ENCODE measurements around the gene PRDX4.
"Not testable (repeated sequence)": the region's sequence is repeated elsewhere in the genome, so short reads cannot be mapped to it uniquely, and the experiment has no call there.

The PRDX4 gene

DNA sequence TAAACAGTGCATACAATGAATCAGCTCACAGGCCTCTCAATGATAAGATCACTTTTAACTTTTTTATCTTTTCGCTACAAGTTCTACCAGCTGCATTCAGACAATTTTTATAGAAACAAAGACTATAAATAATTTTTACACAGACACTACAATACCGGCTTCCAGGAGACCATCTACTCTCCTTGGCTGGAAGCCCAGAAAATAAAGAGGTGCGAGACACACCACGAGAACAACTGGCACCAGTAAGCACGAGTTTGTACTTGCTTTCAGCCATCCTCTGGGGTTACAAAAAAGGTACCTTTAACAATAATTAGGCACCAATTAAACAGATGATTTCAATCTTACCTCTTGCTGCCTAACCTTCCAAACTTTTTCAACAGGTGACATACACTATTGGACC is 11.2 kb upstream of the PRDX4 start:
- Histone ChIP-seq H3K4me3 (no peak overlapping the region), H3K36me3 (no peaks in the 10 kb centered on the region), H3K4me1 (no peaks in the 10 kb centered on the region), H3K27me3 (no peaks in the 10 kb centered on the region), H3K9me3 (no peaks in the 10 kb centered on the region), H3K27ac (no peak overlapping the region)
- intact Hi-C loops (cut with DNase I; ENCODE audit: low total_unique reads): no loop called here
- TF ChIP-seq, protein P1, sequence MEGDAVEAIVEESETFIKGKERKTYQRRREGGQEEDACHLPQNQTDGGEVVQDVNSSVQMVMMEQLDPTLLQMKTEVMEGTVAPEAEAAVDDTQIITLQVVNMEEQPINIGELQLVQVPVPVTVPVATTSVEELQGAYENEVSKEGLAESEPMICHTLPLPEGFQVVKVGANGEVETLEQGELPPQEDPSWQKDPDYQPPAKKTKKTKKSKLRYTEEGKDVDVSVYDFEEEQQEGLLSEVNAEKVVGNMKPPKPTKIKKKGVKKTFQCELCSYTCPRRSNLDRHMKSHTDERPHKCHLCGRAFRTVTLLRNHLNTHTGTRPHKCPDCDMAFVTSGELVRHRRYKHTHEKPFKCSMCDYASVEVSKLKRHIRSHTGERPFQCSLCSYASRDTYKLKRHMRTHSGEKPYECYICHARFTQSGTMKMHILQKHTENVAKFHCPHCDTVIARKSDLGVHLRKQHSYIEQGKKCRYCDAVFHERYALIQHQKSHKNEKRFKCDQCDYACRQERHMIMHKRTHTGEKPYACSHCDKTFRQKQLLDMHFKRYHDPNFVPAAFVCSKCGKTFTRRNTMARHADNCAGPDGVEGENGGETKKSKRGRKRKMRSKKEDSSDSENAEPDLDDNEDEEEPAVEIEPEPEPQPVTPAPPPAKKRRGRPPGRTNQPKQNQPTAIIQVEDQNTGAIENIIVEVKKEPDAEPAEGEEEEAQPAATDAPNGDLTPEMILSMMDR (IDR thresholded peaks at IDR 0.05): no peak
- no peak for DNase-seq

DNA sequence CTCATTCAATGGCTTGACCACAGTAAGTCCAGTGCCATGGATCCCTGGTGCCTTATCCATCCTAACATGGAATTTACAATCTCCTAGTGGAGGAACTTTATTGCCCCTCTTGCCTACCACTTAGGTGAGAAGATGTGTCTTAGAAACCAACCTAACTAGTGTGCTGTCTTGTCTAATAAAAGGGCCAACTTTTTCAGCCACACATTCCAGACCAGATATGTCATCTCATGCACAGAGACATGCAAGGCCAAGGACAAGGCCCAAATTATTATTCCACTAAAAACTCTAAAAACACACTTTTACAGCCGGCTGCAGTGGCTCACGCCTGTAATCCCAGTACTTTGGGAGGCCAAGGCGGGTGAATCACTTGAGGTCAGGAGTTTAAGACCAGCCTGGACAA is 10.6 kb upstream of the PRDX4 start:
- H3K9me3 ChIP-seq: no peaks in the 10 kb centered on the region
- H3K4me3 ChIP-seq: no peak overlapping the region
- TF ChIP-seq, protein P1 (IDR thresholded peaks at IDR 0.05): no peak
- H3K27ac ChIP-seq: no peak overlapping the region
- H3K4me1 ChIP-seq: no peaks in the 10 kb centered on the region
- DNase-seq: no peak
- no peaks in the 10 kb centered on the region for H3K27me3 ChIP-seq
- intact Hi-C loops (cut with DNase I; ENCODE audit: low total_unique reads): no loop called here
- no peaks in the 10 kb centered on the region for H3K36me3 ChIP-seq

DNA sequence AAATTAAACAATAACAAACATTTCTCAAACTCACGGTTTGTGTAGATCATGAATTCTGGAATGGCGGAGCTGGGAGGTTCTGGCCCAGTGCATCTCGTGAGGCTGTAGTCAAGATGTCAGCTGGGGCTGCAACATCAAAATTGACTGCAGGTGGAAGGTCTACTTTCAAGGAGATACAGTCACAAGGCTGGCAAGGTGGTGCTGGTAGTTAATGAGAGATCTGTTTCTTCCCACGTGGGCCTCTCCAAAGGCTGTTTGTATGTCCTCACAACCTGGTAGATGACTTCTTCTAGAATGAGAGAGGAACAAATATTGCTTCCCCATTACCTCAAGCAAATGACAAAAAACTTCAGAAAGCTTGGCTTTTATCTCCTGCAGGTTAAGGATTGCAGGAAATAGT is 8.0 kb upstream of the PRDX4 start:
- Histone ChIP-seq H3K36me3 (no peaks in the 10 kb centered on the region), H3K27me3 (no peaks in the 10 kb centered on the region), H3K27ac (no peak overlapping the region), H3K4me3 (no peak overlapping the region), H3K9me3 (no peaks in the 10 kb centered on the region), H3K4me1 (no peaks in the 10 kb centered on the region)
- intact Hi-C loops (cut with DNase I; ENCODE audit: low total_unique reads): no loop called here
- no peak for DNase-seq
- TF ChIP-seq, protein P1 (IDR thresholded peaks at IDR 0.05): no peak

DNA sequence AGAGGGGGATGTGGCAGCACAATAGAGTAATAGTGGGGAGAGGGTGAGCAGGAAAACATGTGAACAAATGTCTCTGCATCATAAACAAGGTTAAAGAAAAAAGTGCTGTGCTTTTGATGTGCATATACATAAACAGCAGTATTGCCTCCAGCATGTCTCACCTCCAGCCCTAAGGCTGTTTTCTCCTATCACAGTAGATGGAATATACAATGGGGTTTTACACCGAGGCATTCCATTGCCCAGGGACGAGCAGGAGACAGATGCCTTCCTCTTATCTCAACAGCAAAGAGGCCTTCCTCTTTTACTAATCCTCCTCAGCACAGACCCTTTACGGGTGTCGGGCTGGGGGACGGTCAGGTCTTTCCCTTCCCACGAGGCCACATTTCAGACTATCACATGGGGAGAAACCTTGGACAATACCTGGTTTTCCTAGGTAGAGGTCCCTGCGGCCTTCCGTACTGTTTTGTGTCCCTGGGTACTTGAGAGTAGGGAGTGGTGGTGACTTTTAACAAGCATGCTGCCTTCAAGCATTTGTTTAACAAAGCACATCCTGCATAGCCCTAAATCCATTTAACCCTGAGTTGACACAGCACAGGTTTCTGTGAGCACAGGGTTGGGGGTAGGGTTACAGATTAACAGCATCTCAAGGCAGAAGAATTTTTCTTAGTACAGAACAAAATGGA is 7.1 kb upstream of the PRDX4 start:
- H3K4me3 ChIP-seq; intact Hi-C loops (cut with DNase I; ENCODE audit: low total_unique reads); H3K27me3 ChIP-seq; H3K9me3 ChIP-seq; H3K36me3 ChIP-seq; DNase-seq; H3K27ac ChIP-seq; H3K4me1 ChIP-seq: not testable (repeated sequence)

DNA sequence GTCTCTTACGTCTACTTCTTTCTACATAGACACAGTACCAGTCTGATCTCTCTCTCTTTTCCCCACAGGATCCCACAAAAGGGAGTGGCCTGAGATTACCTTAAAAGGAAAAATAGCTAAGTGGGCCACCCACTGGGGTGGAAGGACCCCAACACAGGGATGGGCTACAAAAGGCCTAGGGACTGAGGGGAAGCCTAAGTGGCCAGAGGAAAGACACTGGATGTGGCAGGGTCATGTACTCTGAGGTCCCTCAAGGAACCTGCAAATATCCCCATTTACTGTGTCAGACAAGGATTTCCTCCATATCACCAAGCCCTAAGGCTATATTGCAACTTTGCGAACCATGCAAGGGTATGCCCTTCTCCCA is 6.5 kb upstream of the PRDX4 start:
- intact Hi-C loops (cut with DNase I; ENCODE audit: low total_unique reads): no loop called here
- no peak overlapping the region for H3K27ac ChIP-seq
- no peaks in the 10 kb centered on the region for H3K27me3 ChIP-seq
- no peak for DNase-seq
- H3K9me3 ChIP-seq: no peaks in the 10 kb centered on the region
- H3K36me3 ChIP-seq: no peaks in the 10 kb centered on the region
- no peak overlapping the region for H3K4me3 ChIP-seq
- H3K4me1 ChIP-seq: no peaks in the 10 kb centered on the region
- TF ChIP-seq, protein P1 (IDR thresholded peaks at IDR 0.05): no peak

DNA sequence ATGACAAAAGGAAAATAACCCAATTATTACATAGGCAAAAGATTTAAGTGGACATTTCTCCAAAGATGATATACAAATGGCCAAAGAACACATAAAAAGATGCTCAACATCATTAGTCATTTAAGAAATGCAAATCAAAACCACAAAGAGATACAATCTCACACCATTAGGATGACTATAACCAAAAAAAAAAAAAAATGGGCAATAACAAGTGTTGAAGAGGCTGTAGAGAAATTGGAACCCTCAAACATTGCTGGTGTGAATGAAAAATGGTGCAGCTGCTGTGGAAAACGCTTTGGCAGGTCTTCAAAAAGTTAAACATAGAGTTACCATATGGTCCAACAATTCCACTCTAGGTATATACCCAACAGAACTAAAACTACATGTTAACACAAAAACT is 5.6 kb upstream of the PRDX4 start:
- TF ChIP-seq, protein P1 (IDR thresholded peaks at IDR 0.05): no peak
- H3K4me3 ChIP-seq: no peak overlapping the region
- H3K4me1 ChIP-seq: peaks cover 0 to 1% (median 0%) of the 10 kb centered on the region in 4 donors
- no peaks in the 10 kb centered on the region for H3K27me3 ChIP-seq
- H3K9me3 ChIP-seq: no peaks in the 10 kb centered on the region
- H3K36me3 ChIP-seq: no peaks in the 10 kb centered on the region
- no peak for DNase-seq
- intact Hi-C loops (cut with DNase I; ENCODE audit: low total_unique reads): no loop called here
- no peak overlapping the region for H3K27ac ChIP-seq

All from tibial artery (tissue), 4 donors.